HEK293 (cell line): ENCODE measurements around the gene HOTAIR.

ENCODE experiments used
- ZNF501 ChIP-seq: fragments of 450-650 bp; formaldehyde crosslinking; IDR thresholded peaks from 2 replicates; pipeline ENCODE4 v1.5.1; 2016; ENCODE audit warnings: missing biosample characterization, missing genetic modification characterization
- ZNF747 ChIP-seq: fragments of 450-650 bp; formaldehyde crosslinking; IDR thresholded peaks from 2 replicates; pipeline ENCODE4 v1.5.1; 2016; ENCODE audit warnings: missing biosample characterization, missing genetic modification characterization
- TF ChIP-seq, protein P1 (sequence below): fragments of 450-650 bp; formaldehyde crosslinking; IDR thresholded peaks from 2 replicates; pipeline ENCODE4 v1.5.1; 2016; ENCODE audit warnings: missing biosample characterization, missing genetic modification characterization

DNA sequence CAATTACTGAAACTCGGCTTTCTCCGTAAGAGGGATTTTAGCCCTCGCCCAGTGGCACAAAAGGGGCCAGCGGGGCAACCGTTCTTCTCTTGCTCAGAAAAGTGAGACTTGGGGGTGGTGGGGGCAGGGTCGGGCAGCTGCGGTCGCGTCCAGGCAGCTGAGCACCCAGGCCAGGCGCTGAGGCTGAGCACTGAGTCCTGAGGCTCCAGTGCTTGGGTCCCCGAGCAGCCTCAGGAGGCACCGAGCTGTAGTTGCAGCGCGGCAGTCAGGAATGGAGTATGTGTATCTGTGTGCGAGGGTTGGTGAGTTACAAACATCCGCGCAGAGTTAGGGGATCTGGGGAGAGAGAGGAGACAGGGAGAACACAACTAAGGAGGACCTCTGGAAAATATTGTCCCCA, 49.4 kb upstream of the HOTAIR start:
- no peak for TF ChIP-seq ZNF747 (tag by site-specific recombination)
- TF ChIP-seq ZNF501 (tag by site-specific recombination), result no peak
- TF ChIP-seq, protein P1, sequence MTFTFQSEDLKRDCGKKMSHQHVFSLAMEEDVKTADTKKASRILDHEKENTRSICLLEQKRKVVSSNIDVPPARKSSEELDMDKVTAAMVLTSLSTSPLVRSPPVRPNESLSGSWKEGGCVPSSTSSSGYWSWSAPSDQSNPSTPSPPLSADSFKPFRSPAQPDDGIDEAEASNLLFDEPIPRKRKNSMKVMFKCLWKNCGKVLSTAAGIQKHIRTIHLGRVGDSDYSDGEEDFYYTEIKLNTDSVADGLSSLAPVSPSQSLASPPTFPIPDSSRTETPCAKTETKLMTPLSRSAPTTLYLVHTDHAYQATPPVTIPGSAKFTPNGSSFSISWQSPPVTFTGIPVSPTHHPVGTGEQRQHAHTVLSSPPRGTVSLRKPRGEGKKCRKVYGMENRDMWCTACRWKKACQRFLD (tag by site-specific recombination), result no peak
